ENCODE measurements around the gene KCNC4.

Gene KCNC4

DNA sequence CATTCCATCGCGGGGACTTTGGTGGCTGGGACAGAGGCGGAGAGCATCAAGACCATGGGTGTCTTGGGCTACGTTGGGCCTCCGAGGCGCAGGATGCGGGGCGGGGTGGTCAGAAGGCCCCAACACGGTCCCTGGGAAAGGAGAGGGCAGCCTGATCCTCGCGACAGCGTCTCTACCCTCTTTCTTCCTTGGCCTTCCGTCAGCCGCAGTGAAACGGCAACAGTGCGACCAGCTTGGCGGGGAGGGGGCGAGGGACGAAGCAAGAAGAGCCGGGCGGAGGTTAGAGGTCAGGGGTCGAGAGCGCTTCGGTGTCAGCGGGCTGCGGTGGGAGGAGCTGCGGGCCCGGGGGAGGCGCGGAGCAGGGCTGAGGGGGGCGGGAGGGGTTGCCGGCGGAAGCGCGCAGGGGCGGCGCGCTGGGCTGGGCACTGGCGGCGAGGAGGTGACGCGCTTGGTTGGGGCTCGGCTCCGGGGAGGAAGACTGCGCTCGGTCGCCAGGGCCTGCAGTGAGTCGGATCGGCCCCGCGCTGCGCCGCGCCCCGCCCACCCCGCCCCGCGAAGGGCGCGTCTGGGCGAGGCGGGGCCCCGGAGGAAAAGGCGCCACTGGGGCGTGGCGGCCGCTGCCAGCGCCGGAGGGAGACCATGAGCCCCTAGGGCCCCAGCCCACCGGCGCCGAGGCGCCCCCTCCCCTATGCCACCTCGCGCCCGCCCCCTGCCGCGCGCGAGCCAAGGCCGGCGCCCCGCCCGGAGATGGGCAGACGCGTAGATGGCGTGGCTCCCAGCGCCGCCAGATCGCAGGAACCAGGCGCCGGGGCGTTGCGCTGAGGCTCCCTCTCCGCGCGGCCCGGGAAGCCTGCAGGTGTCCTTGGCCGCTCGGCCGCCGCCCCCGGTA lies at the start of gene KCNC4:
KCNC4 (plus strand) TSS at position 600 of the 889 bp plus-strand sequence. CDS start 1,186 bp downstream, outside the sequence.
- DNase-seq, result peak; percentile 87 to 92

DNA sequence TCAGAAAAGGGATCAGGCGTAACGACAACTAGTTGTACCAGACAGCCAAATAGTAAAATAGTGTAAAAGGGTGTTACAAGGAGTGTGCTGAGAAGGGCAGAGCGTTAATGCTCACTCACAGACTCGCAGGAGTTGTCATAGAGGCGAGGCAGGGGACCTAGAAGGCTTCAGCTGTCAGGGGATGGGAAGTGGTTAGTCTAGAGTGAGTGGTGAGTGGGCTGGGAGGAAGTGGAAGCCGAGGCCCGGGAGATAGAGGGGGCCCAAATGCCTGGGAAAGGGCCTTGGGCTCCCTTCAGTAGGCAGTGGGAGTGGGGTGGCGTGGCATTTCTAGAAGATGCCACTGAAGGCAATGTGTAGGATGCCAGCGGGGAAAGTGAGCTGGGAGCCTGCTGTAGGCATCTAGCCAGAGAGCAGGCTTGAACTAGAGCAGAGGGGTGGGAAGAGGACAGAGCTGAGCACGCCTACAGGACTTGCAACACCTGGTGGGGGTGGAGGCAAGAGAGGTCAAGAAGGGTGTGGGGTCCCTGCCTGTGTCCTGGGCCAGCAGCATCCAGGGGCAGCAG lies 49.5 kb upstream of the KCNC4 start:
- DNase-seq, result no peak

DNA sequence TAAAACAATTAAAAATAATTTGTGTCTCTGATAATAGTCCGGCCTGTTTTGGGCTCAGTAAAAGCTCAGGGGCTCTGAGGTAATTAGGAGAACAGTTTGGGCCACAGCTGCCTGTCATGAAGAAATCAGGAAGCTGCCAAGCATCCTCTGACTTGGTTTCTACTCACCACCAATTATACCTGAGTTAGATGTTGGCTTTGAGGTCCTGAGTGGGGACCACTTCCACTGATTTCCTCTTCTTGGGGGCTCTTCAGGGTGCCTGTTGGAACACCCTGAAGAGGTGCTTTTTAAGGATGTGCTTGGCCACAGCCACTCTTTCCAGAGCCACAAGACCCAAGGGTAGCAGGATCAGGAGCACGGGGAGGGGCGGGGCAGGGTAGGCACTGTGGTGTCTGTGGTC lies 48.9 kb upstream of the KCNC4 start:
- no peak for DNase-seq

DNA sequence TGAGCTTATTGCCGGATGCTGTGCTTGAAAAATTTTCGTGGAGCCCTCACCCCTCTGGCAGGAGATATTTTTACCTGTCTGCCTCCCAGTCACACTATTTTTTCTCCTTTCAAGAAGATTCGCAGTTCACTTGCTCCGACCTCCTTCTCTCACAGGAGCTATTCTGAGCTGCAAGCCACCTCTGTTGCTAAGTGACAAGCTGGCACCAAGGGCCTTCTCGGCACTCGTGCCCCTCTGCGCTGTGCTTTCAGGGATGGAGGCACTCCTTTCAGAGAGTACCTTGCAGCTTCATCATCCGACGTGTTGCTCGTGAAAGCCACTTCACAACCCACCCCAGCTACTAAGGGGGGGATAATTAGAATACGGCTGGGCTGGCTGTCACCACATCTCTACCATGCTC lies 48.3 kb upstream of the KCNC4 start:
- DNase-seq, result no peak

DNA sequence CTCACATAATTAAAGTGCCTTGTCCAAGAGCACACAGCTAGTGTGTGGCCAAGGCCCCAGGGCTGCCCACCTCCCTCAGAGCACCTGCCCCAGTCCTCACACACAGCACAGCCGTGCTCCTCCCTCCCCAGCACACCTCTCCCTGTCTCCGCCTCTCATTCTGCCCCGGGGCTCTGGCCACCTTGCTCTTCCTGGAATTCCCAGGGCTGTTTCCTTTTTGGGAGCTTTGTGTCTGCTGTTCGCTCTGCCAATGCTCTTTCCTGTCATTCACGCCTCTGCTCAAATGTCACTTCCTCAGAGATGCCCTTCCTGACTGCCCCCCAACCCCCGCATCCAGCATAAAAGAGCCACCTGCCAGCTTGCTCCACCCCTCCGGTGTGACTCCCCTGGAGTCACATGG lies 46.5 kb upstream of the KCNC4 start:
- no peak for DNase-seq

DNA sequence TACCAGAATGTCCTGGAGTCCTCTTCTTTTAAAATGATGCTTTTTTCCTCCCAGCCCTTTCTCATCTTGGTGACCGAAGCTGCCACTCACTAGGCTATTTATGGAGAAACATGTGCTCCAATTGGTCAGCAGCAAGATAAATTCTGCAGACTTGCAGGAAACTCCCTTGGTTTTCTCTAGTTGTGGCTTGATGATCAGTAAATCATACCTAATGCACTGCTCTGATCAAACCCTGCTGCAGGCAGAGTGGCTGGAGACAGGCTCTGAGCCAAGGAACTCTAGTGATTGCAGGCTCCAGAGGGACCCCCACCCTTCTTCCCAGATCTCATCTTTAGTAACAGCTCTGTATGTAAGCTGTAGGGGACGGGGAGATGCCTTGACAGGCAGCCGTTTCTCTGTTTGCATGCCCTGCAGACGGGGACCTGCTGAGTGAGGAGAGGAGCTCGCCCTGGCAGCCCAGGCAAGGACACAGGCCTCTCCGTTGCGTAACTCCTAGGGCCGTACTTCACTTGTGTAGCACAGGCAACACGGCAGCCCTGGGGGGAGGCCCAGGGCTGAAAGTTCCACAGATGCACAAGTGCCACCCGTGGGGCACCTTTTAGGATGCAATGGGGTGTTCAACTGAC lies 45.3 kb upstream of the KCNC4 start:
- DNase-seq, result no peak

DNA sequence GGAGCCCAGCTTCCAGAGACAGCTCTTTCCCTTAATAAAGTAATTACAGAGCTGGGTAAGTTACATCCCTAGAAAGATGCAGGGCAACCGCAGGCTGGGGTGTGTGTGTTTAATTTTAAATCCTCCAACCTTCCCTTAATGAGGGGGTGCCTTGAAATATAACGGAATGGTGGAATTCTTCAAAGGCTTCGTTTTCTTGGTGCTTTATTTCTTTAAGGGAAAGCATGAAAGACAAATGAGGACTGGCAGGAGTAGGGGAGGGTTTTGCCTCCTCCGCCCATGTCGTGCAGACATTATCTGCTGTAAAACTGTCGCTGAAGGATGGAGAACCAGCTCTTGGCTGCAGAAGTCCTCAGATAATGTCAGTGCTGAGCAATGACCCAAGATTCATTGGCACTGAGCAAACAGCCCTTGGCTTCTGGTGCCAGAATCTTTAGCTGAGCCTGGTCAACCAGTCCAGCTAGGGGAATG lies 44.3 kb upstream of the KCNC4 start:
- DNase-seq, result no peak

DNA sequence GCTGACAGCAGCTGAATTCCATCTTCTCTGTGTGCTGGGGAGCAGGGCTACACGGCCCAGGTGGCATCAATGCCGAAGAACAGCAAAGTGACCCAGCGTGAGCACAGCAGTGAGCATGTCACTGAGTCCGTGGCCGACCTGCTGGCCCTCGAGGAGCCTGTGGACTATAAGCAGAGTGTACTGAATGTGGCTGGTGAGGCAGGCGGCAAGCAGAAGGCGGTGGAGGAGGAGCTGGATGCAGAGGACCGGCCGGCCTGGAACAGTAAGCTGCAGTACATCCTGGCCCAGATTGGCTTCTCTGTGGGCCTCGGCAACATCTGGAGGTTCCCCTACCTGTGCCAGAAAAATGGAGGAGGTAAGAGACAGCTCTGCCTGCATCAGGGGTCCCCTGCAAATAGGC lies 43.3 kb upstream of the KCNC4 start:
- DNase-seq, result no peak

DNA sequence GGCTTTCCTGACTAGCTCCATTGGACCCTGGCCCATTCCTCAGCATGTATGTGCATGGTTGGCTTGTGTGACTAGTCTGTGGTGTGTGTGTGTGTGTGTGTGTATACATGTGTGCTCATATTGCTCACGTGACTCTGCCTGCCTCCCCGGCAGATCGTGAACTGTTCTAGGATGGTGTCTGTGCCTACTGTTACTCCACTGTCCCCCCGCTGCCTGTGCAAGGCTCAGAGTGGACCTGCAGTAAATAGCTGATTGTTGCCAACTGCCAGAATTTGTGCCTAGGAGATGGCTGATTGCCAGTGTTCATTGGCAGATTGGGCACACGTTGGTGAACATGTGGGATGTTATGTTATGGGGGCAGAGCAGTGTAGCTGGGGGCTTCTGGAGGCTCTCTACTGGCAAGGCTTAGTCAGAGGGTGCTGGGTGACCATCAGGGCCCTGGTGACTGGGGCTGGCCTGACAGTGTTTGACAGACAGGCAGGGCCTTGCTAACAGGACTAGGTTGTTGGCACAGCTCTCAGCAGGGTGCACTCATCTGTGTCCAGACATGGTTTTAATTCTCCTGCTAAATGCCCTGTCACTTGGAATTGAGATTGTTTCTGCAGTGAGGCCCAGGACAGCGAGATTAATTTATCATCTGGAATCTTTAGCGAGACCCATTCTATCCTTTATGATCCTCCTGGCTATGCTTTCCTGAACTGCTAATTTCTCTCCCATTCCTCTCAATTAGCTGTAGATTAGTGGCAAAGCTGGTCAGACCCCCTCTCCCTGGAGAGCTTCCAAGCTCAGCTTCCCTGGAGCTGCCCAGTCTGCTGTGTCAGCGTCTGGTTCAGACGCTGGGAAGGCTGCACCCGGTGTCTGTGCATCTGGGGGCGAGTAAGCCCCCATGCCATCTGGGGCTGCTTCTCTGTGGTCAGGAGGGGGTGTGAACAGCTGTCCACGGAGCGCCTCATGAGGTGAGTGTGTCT lies 39.1 kb upstream of the KCNC4 start:
- no peak for DNase-seq

DNA sequence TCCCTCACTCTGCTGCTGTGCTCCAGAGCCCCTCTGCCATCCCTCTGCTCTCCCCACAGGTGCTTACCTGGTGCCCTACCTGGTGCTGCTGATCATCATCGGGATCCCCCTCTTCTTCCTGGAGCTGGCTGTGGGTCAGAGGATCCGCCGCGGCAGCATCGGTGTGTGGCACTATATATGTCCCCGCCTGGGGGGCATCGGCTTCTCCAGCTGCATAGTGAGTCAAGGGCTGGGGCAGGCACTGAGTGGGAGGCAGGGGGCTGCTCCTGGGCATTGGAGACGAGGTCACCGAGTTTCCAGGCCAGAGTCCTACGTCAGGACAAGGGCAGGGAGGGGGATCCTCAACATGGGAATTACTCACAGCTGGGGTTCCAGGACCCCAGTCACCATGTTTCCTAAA lies 38.1 kb upstream of the KCNC4 start:
- no peak for DNase-seq

DNA sequence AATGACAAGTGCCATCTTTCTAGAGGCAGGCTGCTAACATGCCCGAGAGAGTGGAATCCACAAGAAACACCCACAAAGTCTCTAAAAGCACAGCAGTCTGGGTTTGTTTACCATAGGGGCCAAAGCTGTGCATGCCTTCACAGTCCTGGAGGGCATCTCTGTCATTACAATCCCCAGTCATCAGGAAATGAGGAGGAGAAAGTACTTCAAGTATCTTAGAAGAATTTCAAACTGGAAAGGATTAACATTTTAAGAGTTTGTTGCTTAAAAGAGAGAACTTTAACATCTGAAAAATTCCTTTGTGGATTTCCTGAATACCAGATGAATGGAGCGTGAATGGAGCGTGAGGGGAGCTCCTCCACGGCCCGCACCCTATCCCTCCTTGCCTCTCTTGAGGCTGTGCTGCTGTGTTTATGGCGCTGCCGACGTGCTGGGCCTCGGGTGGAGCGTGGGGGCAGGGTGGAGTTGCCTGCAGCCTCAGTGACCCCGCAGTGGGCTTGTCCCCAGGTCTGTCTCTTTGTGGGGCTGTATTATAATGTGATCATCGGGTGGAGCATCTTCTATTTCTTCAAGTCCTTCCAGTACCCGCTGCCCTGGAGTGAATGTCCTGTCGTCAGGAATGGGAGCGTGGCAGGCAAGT lies 36.5 kb upstream of the KCNC4 start:
- no peak for DNase-seq

DNA sequence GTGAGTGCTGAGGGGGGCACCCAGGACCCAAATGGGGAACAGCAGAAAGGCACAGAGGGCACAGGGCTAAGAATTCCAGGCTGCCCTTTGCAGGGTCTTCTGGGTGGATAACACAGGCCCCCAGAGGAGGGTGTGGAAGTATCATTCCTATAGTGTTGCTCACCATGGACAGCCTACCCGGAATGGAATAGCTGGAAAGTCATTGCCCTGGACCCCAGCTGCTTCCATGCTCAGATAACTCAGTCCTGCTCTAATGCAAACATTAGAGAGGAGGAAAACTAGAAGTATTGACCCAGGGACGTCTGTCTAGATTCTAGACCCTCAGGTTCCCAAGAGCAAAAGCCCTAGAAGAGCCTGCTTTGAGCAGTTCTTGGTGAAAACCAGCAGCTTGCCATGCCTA lies 35.2 kb upstream of the KCNC4 start:
- no peak for DNase-seq

DNA sequence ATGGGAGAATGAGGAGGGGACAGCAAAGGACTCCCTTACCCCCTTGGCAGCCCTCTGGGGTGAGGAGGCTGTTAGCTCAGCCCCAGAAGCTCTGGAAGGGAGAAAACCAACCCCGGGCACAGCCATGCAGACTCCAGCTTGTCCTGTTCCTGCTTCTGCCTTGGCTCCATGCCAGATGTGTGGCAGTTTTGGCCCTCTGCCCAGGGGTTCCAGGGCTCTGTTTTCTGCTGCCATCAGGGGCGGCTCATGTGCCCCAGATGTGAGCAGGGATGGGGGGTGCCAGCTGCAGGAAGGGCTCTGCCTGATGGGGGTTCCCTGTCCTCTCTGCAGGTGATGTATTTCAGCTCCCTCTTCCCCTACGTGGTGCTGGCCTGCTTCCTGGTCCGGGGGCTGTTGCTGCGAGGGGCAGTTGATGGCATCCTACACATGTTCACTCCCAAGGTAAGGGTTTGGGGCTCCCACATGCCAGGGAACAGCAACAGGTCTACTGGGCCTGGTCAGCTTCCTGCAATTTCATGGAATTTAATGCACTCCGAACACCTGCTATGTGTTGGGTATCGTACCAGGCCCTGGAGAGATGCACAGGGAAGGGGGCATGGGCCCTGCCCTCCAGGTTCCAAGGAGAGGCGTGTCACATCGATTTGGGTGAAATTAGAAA lies 33.7 kb upstream of the KCNC4 start:
- DNase-seq, result no peak

DNA sequence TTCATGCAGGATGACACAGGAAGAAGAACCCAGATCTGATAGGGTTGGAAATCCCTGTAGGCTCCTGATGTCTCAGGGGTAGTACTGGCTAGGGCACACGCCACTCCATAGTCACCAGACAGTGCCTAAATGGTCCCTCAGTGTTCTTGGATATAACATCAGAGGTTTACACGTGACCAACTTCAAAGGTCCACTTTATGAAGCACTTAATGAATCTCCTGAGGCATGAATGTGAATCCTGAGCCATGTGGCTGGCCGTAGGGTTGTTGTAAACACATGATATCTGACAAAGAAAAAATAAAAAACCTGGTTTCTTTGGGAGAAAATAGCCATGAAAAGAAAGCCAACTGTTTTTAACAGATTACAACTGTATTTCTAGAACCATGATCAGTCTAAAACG lies 32.3 kb upstream of the KCNC4 start:
- no peak for DNase-seq

DNA sequence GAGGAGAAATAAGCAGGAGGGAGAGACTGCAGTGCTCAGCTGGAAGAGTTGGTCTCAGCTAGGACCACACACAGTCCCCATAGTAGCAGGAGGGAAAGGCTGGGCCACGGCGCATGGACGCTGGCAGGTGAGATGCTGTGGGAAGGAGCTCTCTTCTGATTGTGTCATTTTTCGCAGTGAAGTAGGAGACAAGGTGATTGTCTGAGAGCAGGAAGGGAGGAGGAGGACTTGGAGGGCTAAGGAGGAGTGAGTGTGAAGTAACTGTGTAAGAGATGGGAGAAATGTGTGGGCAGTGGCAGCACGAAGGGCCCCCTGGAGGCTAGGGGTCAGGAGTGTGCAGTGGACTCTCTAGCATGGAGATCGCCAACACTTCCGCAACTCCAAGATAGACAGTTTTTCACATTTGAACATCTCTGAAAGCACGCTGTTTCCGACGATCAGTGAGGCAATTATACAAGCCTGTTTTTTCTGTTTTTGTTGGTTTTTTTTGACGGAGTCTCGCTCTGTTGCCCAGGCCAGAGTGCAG lies 26.4 kb upstream of the KCNC4 start:
- DNase-seq, result no peak

DNA sequence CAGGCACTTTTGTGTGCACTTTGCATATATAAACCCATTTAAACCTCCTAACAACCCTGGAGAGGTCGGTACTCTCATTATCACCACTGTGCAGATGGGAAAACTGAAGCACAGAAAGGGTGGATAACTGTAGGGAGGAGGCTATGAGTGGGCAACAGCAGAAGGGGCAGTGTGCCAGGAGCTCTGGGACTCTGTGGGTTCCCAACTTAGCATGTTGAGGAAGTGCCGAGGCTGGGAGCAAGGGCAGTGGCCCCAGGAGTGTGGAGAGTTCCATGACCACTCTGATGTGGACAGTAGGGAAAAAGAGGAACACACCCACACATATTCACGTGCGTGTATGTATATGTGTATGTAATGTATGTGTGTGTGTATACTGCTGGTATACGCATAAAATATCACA lies 25.7 kb upstream of the KCNC4 start:
- no peak for DNase-seq

DNA sequence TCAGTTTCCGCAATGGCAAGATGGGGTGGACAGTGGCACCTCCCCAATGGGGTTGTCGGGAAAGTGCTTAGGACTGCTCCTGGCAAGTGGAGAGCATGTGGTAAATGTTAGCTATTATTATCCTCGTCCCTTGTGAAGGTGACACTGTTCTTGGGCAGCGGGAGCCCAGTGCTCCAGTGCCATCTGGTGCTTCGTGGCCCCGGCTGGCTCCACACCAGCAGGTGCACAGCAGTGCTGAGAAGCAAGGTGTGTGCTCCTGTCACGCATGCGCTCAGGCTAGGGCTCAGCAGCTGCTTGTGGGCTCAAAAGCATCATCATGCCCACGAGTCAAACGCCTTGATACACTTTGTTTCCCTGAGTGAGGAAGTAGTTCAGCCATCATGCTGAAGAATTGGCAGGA lies 24.9 kb upstream of the KCNC4 start:
- DNase-seq, result no peak

DNA sequence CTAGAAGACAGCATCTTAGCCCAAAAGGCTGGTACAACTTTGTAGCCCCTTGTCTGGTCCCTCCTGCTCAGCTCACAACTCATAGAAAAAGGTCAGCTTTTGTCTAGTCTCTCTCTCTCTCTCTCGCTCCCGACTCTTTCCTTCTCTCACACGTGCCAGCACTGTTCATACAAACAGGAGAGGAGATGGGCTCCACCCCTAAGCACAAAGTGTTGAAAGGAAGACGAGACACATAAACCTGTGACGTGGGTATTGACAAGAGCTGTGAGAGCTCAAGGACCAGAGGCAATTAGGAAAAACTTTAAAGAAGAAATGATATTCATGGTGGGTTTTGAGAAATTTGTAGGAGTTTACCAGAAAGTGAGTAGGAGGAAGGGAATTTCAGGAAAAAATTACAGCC lies 23.6 kb upstream of the KCNC4 start:
- no peak for DNase-seq

DNA sequence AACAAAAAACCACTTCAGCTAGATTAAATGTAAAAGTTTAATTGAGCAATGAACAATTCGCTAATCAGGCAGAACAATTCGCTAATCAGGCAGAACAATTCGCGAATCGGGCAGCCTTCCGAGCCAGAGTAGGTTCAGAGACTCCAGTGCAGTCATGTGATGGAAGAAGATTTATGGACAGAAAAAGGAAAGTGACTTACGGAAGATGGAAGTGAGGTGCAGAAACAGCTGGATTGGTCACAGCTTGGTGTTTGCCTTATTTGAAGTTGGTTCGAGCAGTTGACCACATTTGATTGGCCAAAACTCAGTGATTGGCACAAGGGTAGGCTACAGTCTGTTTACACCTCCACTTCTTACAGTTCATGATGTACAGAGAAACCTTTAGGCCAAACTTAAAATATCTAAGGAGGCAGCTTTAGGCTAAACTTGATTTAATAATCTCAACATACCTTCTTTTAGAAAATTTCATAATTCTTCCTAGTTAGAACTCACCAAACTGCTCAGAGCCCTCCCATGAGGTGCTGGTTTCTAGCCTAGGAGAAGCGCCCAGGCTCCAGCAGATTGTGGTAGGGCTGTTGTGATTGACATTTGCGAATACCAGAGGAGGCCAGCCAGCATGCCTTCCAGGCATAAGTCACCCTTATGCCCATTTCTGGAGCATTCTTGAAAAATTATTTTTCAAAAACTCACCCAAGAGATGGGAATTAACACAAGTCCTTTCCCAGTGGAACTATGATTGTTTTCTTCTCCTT lies 22.8 kb upstream of the KCNC4 start:
- DNase-seq, result no peak

DNA sequence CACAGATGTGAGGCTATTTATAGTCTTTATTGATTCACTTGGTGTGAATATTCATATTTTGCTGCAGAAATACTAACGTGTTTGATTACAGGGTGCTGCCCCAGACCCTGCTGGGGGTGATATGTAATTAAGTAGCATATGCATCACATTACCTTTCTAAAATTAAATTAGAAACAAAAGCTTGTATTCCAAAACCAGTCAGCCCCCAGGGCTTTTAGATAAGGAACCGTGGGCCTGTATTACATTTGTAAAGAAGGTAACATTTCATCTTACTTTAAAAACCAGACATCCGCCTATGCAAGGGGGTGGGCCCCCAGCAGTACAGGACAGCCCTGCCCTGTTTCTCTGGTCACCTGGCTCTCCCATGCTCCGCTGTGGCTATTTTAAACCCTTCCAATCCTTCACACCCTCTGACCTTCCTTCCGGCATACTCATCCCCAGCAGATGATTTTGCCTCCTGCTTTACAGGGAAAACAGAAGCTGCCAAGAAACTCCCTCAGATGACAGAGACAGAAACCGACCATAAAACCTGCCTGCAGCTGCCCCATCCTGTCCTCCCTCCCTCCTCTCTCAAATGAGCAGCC lies 22.0 kb upstream of the KCNC4 start:
- DNase-seq, result no peak

All from activated T-cell treated with anti-CD3 and anti-CD28 coated beads, Interleukin-2, amount 50 U/mL, for 48 hours (primary cell).